NCI-H524 (cell line): ENCODE data around the gene MOV10L1.

Experiments
- DNase-seq, 2 experiments: peaks; one replicate each; lab custom pipeline; 2025; lab: John Stamatoyannopoulos, UW

Gene MOV10L1

GRCh38 chr22:50189849-50190181 is 100.0 kb downstream of the MOV10L1 start:
- DNase-seq = no peak

GRCh38 chr22:50190182-50190940 is 100.6 kb downstream of the MOV10L1 start:
- DNase-seq = no peak

GRCh38 chr22:50190941-50191741 is 101.3 kb downstream of the MOV10L1 start:
- DNase-seq = no peak

GRCh38 chr22:50192436-50193204 is 102.8 kb downstream of the MOV10L1 start:
- DNase-seq = no peak

GRCh38 chr22:50193621-50194020 is 103.8 kb downstream of the MOV10L1 start:
- no peak for DNase-seq

- no peak for DNase-seq
These were observed 104.4 kb downstream of the MOV10L1 start for GRCh38 chr22:50194037-50194805.

GRCh38 chr22:50196256-50196655 is 106.5 kb downstream of the MOV10L1 start:
- DNase-seq = no peak

- no peak for DNase-seq
These were observed 107.4 kb downstream of the MOV10L1 start for GRCh38 chr22:50197000-50197800.

GRCh38 chr22:50197856-50198623 is 108.2 kb downstream of the MOV10L1 start:
- no peak for DNase-seq

- DNase-seq = no peak
These were observed 108.8 kb downstream of the MOV10L1 start for GRCh38 chr22:50198624-50199017.

GRCh38 chr22:50199251-50199721 is 109.5 kb downstream of the MOV10L1 start:
- DNase-seq = no peak

GRCh38 chr22:50199829-50200460 is 110.1 kb downstream of the MOV10L1 start:
- DNase-seq = no peak

- peak; percentile 63 to 91 for DNase-seq
These were observed 110.8 kb downstream of the MOV10L1 start, which contains the start of gene SELENOO for GRCh38 chr22:50200461-50201190. TSS of gene SELENOO (plus strand) at chr22:50201011. CDS start at chr22:50201037, 26 bp downstream.

GRCh38 chr22:50201191-50202129 is 111.7 kb downstream of the MOV10L1 start:
- peak in 1 of 2 experiments; percentile 27 for DNase-seq

GRCh38 chr22:50202130-50202666 is 112.4 kb downstream of the MOV10L1 start:
- no peak for DNase-seq

- DNase-seq = no peak
These were observed 113.5 kb downstream of the MOV10L1 start for GRCh38 chr22:50203288-50203687.

- DNase-seq = no peak
These were observed 114.8 kb downstream of the MOV10L1 start for GRCh38 chr22:50204571-50204970.
